ENCODE measurements around the gene ANKRD28. TPM values are rescaled to one million over a fixed set of nuclear protein-coding genes. Genes with fewer than 3 reads are reported as not detected.

ANKRD28 gene
- total RNA-seq, 6 experiments from 2014 or later = 16.4 to 32.2 (median 25.7) TPM

Small RNA genes lying within 50 kb of the gene (microRNA-seq; reads per million reads assigned to microRNA genes)
- gene MIR3134 = 0 reads per million in 2 donors

Small RNA genes lying within 50 kb of the gene (small RNA-seq; reads per million reads assigned to genes)
- gene MIR3134 = 0 reads per million in 2 experiments
- gene RN7SL4P = 0 reads per million in 2 experiments

Other genes with a start within 250 kb of the ANKRD28 start
- gene HACL1, start 196.4 kb downstream of the ANKRD28 start, total RNA-seq = 10 to 100 TPM; 28.9 to 37.4 (median 32.9) TPM
- gene BTD, start 196.2 kb downstream of the ANKRD28 start, total RNA-seq = 10 to 100 TPM; 47.5 to 70.3 (median 54.5) TPM